DMS79 treated with DMSO at 0.1 percent for 48 hours (cell line): ENCODE measurements around the gene PDXK.
A peak's percentile ranks its signal among the peaks of the same experiment; 100 is the strongest.
"Not testable (repeated sequence)": the region's sequence is repeated elsewhere in the genome, so short reads cannot be mapped to it uniquely, and the experiment has no call there.

Experiments used
- DNase-seq: peaks from one replicate; lab custom pipeline; 2025; lab: John Stamatoyannopoulos, UW

PDXK gene

GRCh38 chr21:43697758-43698643, 20.9 kb upstream of the PDXK start:
- DNase-seq = no peak

DNA sequence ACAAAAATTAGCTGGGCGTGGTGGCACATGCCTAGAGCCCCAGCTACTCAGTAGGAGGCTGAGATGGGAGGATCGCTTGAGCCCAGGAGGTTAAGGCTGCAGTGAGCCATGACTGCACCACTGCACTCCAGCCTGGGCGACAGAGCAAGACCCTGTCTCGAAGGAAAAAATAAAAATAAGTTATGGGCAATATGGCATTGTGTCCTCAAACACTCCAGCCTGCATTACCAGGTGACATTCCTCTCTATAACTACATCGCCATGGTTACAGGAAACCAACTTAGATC, 19.5 kb upstream of the PDXK start:
- DNase-seq = not testable (repeated sequence)

DNA sequence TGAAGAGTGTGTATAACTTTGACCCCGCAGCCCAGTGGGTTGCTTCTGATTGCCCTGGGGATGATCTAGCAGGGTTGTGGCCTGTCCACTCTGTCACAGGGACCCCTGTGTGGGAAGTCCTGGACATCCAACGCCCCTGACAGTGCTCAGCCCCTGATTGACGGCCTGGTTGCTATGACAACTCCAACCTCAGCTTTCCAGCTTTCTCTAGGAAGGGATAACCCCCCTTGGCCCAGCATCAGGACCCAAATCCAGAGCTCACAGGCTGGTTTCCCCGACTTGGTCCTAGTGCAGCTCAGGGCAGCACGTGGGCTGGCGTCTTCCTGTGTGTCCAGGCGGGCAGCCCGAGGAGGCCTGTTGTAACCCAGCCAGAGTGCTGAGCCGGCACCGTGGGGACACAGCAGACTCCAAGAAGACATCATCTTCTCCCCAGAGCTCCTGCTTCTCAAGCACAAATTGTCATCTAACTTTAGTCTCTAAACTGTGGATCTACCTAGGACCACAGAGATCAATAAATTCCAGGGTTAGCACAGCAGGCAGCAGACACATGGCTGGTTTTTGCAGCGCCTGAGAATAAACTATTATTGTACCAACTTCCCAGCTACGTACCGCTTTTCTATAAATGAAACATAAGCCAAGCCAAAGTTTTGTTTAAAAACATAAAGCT, 18.9 kb upstream of the PDXK start:
- no peak for DNase-seq

DNA sequence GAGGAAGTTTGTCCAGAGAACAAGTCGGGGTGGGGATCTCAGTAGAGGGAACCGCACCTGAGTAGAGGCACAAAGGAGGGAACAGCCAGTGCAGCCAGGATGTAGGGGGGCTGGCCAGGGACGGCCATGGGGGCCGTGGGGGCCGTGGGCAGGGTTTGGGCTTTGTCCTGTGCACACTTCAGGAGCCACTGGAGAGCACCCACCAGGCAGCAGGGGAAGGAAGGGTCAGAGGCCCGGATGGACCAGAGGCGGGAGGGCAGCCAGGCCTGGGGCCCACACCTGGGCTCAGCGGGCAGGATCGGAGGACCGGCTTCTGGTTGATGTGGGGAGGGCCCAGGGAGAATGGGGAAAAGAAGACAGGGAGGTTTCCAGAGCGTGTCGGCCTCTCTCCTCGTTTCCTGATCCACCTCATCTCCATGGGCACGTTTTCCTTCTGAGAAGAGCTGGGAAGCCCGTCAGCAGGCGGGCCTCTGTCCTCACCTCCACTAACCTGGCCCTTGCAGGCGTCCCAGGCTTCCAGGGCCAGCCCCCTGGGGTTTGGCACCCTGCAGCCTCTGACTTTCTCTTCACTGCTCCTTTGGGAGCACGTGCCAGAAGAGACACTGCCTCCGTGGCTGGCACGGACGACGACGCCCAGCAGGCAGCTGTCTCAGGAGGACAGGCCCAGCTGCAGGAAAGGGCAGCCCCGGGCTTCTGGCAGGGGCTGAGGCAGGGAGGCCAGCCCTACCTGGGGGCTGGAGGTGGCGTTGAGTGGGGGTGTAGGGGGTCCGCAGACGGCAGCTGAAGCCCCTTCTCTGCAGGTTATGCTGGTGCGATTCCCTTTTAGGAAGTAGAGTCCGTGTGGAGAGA, 16.8 kb upstream of the PDXK start:
- DNase-seq = no peak

GRCh38 chr21:43702785-43703034, 16.2 kb upstream of the PDXK start:
- no peak for DNase-seq

DNA sequence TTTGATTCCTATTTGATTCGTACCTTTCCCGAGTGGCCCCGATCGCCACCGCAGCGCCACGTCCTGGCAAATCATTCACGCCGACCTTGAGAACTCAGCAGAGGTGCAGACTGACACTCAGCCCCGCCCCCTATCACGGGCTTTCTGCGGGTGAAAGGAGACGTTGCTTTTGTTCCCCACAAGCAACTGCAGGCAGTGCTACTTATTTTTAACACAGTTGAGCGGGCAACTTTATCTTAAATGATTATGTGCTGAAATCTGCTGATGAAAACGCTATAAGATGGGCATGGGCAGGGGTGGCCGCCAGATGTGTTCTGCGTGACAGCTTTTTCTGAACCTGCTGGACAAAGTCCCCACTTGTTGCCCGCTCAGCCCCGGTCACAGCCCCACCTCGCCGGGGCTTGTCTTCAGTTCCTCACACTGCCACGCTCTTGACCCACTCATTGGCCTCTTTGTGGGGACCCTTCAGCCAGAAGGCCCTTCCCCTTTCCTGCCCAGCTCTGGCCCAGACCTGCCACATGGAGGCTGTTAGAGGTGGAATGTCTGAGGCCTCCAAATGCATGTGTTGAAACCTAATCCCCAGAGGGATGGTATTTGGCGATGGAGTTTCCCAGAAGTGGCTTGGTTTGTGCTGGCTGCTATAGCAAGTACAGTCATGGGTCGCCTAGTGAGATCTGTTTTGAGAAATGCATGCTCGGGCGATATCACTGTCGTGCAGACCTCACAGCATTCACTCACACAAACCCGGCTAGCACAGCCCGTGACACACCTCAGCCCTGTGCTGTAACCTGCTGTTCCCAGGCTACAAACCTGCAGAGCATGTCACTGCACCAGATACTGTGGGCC, 15.7 kb upstream of the PDXK start:
- DNase-seq = peak; percentile 32

DNA sequence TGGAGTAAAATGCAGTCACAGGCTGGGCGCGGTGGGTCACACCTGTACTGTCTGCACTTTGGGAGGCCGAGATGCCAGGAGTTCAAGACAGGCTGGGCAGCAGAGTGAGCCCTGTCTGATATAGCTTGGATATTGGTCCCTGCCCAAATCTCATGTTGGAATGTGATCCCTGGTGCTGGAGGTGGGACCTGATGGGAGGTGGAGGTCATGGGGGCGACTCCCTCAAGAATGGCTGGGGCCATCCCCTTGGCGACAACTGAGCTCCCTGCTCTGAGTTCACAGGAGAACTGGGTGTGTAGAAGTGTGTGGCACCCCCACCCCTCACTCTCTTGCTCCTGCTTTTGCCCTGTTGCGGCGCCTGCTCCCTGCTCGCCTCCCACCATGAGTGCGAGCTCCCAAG, 11.5 kb upstream of the PDXK start:
- no peak for DNase-seq

- DNase-seq = no peak
Observed at GRCh38 chr21:43708745-43709381, 10.1 kb upstream of the PDXK start.

DNA sequence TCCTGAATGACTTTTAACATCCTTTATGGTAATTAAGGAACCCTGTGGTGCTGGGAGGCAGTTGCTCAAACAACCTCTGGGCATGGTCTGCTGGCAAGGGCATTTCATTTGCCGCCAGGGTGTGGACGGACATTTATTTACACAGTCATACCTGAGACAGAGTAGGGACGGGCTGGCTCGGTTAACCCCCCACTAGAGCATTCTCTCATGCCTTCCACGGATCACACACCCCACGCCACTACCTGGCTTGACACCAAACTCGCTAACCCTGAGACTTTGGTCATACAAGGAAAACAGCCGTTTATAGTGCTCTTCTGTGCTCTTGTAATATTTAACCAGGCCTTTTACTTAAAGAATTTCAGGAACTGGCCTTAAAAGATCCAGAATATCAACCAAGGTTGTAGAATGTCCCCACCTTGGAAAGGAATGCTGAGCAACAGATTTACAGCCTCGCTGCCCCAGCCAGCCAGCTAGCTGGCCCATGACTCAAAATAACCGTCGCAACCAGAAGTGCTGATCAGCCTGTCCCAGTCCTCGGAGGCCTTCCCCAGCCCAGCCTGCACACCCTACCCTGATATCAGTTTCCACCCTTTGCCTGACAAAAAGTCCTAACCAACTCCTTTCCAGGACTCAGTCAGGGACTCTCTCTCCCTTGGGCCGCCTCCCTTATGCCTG, 6.5 kb upstream of the PDXK start:
- DNase-seq = peak; percentile 65

- DNase-seq = not testable (repeated sequence)
Observed at GRCh38 chr21:43713123-43713522, 5.8 kb upstream of the PDXK start.

DNA sequence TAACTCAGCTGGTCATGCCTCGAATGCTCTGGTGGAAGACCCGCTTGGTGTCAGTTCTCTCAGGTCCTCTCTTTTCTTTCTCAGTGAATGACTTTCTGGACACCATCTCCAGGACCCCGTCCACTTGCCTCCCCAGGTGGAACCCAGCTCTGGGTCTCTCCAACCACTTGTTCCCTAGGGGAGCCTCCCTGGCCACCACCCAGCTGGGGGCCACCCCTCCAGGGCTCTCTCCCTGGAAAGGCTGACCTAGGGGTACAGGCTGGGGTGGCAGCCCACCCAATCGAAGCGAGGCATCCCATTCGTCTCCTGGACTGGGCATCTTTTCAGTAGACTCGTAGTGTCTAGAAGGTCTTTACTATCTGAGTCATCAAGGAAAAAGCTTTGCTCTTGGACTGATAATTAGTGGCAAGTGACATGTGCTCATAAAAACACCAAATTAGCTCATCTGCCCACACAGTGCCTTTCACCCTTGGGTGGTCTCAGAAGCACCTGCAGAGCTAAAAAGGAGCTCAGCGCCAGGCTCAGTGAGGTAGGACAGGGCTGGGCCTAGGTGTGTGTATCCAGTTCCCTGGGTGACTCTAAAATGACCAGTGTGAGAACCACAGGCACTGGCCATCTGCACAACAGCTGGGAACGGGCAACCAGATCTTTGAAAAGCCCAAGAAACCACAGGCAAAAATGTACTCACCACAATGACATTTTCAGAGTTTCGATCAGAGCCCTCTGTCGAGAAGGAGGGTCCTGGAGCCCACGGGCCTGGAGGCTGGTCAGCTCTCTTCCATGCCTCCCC, 2.4 kb upstream of the PDXK start:
- no peak for DNase-seq

DNA sequence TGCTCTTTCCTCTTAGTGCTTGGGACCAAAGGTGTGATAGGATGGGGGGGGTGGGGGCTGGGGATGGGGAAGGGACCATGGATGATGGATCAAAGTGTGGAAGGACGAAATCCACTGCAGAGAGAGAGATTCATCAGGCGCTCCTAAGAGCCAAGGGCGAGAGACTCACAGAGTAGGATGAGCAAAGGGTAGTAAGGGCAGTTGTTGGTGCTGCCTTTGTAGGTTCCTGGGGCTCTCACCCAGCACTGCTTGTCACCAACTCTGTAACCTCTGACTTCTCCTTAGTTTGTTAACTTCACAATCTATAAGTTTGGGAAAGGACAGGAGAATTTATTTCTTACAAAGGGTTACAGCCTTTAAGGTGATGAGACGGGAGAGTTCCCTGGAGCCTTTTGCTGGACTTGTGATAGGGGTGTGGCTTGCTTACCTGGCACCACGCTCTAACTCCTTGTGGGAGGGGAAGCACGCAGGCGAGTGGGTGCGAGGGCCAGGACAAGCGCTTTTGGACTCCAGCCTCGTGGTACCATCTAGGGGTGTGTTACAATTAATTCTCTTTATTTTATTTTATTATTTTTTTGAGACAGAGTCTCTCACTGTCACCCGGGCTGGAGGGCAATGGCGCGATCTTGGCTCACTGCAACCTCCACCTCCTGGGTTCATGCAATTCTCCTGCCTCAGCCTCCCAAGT, 1.6 kb upstream of the PDXK start:
- DNase-seq = no peak

DNA sequence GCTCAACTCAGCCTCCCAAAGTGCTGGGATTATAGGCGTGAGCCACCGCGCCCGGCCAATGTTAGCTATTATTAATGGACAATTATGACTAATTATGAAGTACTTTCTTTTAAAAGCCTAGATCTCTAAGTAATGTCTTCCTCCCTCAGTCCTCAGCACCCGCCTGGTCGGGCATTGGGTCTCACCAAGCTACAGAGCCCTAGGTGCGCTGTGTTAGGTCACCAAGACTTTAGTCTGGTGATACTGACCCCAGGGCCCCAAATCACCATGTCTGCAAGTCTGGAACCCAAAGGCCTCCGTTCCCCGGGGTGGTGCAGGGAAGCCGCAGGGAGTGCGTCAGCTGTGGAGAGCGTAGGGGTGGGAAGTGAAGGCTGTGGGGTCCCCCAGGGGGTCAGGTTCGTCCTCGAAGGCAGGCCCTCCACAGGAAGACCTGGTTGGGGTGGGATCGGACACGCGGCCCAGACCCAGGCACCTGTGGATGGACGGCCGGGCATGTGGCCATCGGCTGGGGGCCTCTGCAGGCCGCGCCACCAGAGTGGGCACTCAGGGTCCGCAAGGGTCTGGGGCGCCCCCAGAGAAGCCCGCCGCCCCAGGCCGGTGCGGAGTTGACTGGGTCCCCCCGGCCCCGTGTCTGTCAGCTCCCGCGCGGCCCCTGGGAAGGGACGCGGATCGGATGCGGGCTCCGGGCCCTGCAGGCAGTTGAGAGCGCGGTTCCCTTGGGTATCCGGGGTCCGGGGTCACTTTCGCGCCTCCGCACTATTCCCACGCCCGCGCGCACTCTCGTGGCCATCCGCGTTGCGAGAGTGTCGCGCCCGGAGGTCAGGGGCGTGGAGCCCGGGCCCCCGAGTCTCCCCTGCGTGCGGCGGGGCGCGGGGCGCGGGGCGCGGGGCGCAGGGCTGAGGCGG, 710 bp upstream of the PDXK start:
- DNase-seq = no peak

- DNase-seq = no peak
Observed at GRCh38 chr21:43719748-43720538, 1.0 kb downstream of the PDXK start.

DNA sequence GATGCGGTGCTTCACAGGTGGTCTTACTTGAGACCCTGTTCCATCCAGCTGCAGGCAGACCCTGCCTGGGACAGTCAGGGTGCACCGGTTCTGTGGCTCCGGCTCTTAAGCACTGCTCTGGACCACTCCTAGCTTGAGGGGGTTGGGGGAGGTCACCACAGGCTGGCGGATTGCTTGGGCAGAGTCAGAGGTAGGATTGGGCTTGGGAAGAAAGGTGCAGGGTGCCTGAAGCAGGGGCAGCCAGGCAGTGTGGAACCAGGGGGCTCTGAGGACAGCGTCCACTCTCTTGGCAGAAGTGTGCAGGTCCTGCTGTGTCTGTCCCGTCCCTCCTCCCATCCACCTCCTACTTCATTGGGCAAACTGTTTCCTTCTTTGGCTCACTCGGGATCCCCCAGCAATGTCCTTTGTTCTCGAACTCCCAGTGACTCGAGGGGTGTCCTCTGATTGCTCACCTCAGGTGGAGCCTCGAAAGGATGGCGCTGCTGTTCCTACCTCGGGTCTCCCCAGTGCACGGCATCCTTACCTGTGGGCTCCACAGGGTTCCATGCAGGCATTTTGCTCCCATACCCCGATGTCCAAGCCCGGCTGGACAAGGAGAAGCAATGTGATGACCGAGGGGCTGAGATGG, 1.7 kb downstream of the PDXK start:
- DNase-seq = no peak

GRCh38 chr21:43721206-43721605, 2.3 kb downstream of the PDXK start:
- no peak for DNase-seq

GRCh38 chr21:43721939-43722338, 3.0 kb downstream of the PDXK start:
- no peak for DNase-seq
